Endothelial cell of umbilical vein (primary cell): Measurements from ENCODE around the gene RAD51B. TPM values are rescaled to one million over a fixed set of nuclear protein-coding genes. Genes with fewer than 3 reads are reported as not detected.

Experiments
- BruUV-seq: library from RNA; stranded (reverse); fragments of 400-500 nt; replicated peaks from 2 replicates; lab custom pipeline; 2021; lab: Mats Ljungman, UMichigan
- CTCF ChIA-PET: fragments of 300-600, 350-600 bp; sonication (Branson Sonifier 250); formaldehyde crosslinking; loops from one replicate; lab custom pipeline; 2021; ENCODE audit warnings: antibody characterized with exemption, inconsistent platforms; lab: Charles Lee
- POLR2A ChIA-PET: fragments of 300-600, 350-600 bp; sonication (Branson Sonifier 250); formaldehyde crosslinking; loops from one replicate; lab custom pipeline; 2021; ENCODE audit warnings: antibody characterized with exemption, inconsistent platforms; lab: Charles Lee
- DNase-seq: peaks from one replicate; pipeline ENCODE4 v3.0.0-alpha.2; 2011; ENCODE audit warnings: low read depth, low spot score
- FAIRE-seq: peaks from 2 replicates; lab custom pipeline; 2011; peaks lifted over from hg19 to GRCh38; lab: Jason Lieb, UNC
- H2AFZ ChIP-seq: 2 replicates; pipeline ENCODE4 v1.6.0; 2012; ENCODE audit warnings: low read depth, low read length, control low read depth, inconsistent platforms
- H3K27ac ChIP-seq: 2 replicates; pipeline ENCODE4 v1.5.1; 2011; ENCODE audit warnings: low read depth, mild to moderate bottlenecking, control low read depth, low read length, moderate library complexity; ENCODE audit not compliant: insufficient read depth
- H3K27me3 ChIP-seq, 2 experiments: 2 replicates each; pipeline versions ENCODE4 v1.6.0 to v1.6.1; 2011; ENCODE audit warnings: low read length in 2 of 2, mixed read lengths in 1 of 2; ENCODE audit not compliant: control insufficient read depth in 2 of 2, insufficient read depth in 2 of 2
- H3K36me3 ChIP-seq, 2 experiments: 2 replicates in 1 of 2; 3 replicates in 1 of 2; pipeline ENCODE4 v1.5.1; 2011; ENCODE audit warnings: low read length in 2 of 2, mild to moderate bottlenecking in 1 of 2, moderate library complexity in 1 of 2; ENCODE audit not compliant: control insufficient read depth in 2 of 2, insufficient read depth in 2 of 2; ENCODE audit errors: extremely low read depth in 1 of 2
- H3K4me1 ChIP-seq: 3 replicates; pipeline ENCODE4 v1.5.1; 2011; ENCODE audit warnings: mild to moderate bottlenecking, low read length; ENCODE audit not compliant: control insufficient read depth, insufficient read depth; ENCODE audit errors: extremely low read depth
- H3K4me2 ChIP-seq: 2 replicates; pipeline ENCODE4 v1.6.1; 2011; ENCODE audit warnings: low read length, control low read depth, mixed read lengths; ENCODE audit not compliant: insufficient read depth
- H3K4me3 ChIP-seq, 3 experiments: fragments of 200-600 bp in 1 of 3; sonication (generic), shearing (Covaris generic) in 1 of 3; replicated peaks in 1 of 3; 2 replicates each; pipeline ENCODE4 v1.5.1; 2011 to 2016; ENCODE audit warnings: control low read depth in 3 of 3, low read length in 3 of 3, mild to moderate bottlenecking in 2 of 3, inconsistent platforms in 1 of 3, low read depth in 1 of 3, moderate library complexity in 1 of 3; ENCODE audit not compliant: insufficient read depth in 1 of 3
- H3K79me2 ChIP-seq: 2 replicates; pipeline ENCODE4 v1.6.0; 2012; ENCODE audit warnings: low read length, inconsistent platforms; ENCODE audit not compliant: control insufficient read depth, insufficient read depth
- H3K9ac ChIP-seq: replicated peaks from 2 replicates; pipeline ENCODE3; 2011; ENCODE audit warnings: low read length, control low read depth; ENCODE audit not compliant: insufficient read depth; ENCODE audit errors: extremely low read depth
- H3K9me1 ChIP-seq: replicated peaks from 3 replicates; pipeline ENCODE4 v1.6.0; 2011; ENCODE audit warnings: mild to moderate bottlenecking, low read length; ENCODE audit not compliant: control insufficient read depth, insufficient read depth; ENCODE audit errors: extremely low read depth
- H3K9me3 ChIP-seq: replicated peaks from 2 replicates; pipeline ENCODE4 v1.5.1; 2012; ENCODE audit warnings: low read length, inconsistent platforms; ENCODE audit not compliant: control insufficient read depth, insufficient read depth
- H4K20me1 ChIP-seq: replicated peaks from 2 replicates; pipeline ENCODE3; 2011; ENCODE audit warnings: mild to moderate bottlenecking, low read length; ENCODE audit not compliant: control insufficient read depth, insufficient read depth; ENCODE audit errors: extremely low read depth
- CTCF ChIP-seq, 2 donors: IDR thresholded peaks; 1 replicate in 1 of 2; 2 replicates in 1 of 2; pipeline ENCODE4 v1.5.1; 2011; ENCODE audit warnings: low read length in 2 of 2, mild to moderate bottlenecking in 2 of 2, moderate library complexity in 2 of 2, control low read depth in 1 of 2, inconsistent platforms in 1 of 2, low read depth in 1 of 2; ENCODE audit not compliant: insufficient read depth in 1 of 2; ENCODE audit errors: extremely low read depth in 1 of 2
- EZH2 ChIP-seq: IDR thresholded peaks from 2 replicates; pipeline ENCODE4 v1.6.1; 2012; ENCODE audit warnings: borderline replicate concordance, low read depth, mild to moderate bottlenecking, moderate library complexity, low read length, inconsistent platforms; ENCODE audit not compliant: severe bottlenecking
- FOS ChIP-seq: IDR thresholded peaks from 2 replicates; pipeline ENCODE4 v1.6.1; 2011; ENCODE audit warnings: mild to moderate bottlenecking, low read length, moderate library complexity, borderline replicate concordance; ENCODE audit not compliant: insufficient read depth
- GATA2 ChIP-seq: IDR thresholded peaks from 2 replicates; pipeline ENCODE4 v1.7.0; 2011; ENCODE audit warnings: low read depth, mild to moderate bottlenecking, moderate library complexity, mixed read lengths, low read length; ENCODE audit not compliant: insufficient read length, insufficient read depth
- JUN ChIP-seq: IDR thresholded peaks from 2 replicates; pipeline ENCODE4 v1.6.1; 2011; ENCODE audit warnings: borderline replicate concordance, low read depth; ENCODE audit not compliant: insufficient read length, insufficient read depth
- MAX ChIP-seq: IDR thresholded peaks from 2 replicates; pipeline ENCODE4 v1.6.1; 2011; ENCODE audit not compliant: insufficient read depth, insufficient read length
- POLR2AphosphoS5 ChIP-seq: IDR thresholded peaks from 2 replicates; pipeline ENCODE4 v1.6.1; 2012; ENCODE audit warnings: low read depth, mild to moderate bottlenecking, control low read depth, low read length, moderate library complexity; ENCODE audit not compliant: insufficient read depth
- dilution Hi-C: fragments of 300-500 bp; cut with MboI; formaldehyde crosslinking; loops from one replicate; pipeline ENCODE4 v1.15.0; 2019; ENCODE audit warnings: low sequenced_read_pairs; ENCODE audit not compliant: extremely low pct_ligation_motif_present
- intact Hi-C: fragments of 100-400 bp; cut with micrococcal nuclease; formaldehyde crosslinking; loops from one replicate; pipeline ENCODE4 v1.10.0; 2022
- polyA plus RNA-seq, 4 experiments: library from polyadenylated mRNA; depleted of rRNA in 3 of 4; stranded (reverse) in 3 of 4; unstranded in 1 of 4; fragments of >200 nt; gene quantifications; 2 replicates each; pipeline versions ENCODE4 v1.2.1 to v1.2.3, GENCODE V29; 2011 to 2012; ENCODE audit warnings: missing spikeins in 1 of 4
- total RNA-seq: library from RNA; stranded (reverse); gene quantifications from 2 replicates; pipeline ENCODE4 v1.2.3, GENCODE V29; 2021

Gene RAD51B
- total and polyA plus RNA-seq, 2 donors (not counting 3 experiments of a cell fraction or from before 2014, with no cell fraction given) = 3.9 to 19.0 TPM

GRCh38 chr14:68397822-68398221, 578.2 kb downstream of the RAD51B start:
- Histone ChIP-seq H3K9me3 (no peaks in the 10 kb centered on the region), H3K4me3 (no peak overlapping the region), H3K4me2 (no peak overlapping the region), H3K9ac (no peak overlapping the region), H3K79me2 (no peaks in the 10 kb centered on the region), H3K9me1 (no peaks in the 10 kb centered on the region), H3K27me3 (no peaks in the 10 kb centered on the region), H3K4me1 (peaks cover 2% of the 10 kb centered on the region), H4K20me1 (no peaks in the 10 kb centered on the region), H3K27ac (no peak overlapping the region), H3K36me3 (no peaks in the 10 kb centered on the region), H2AFZ (peak overlapping the region; percentile 12)
- FAIRE-seq = peak; percentile 59
- intact Hi-C loops = no loop called here
- dilution Hi-C loops = no loop called here
- BruUV-seq = no TSS peak
- peak; percentile 91 for DNase-seq
- CTCF ChIA-PET = interaction anchor here (1.2 kb wide), 1 partner anchor 100 kb away, joined by 3 read pairs; no protein-coding TSS in a partner anchor
- TF ChIP-seq GATA2 (peak; percentile 18), MAX (no peak)
- POLR2A ChIA-PET = no interaction called here

GRCh38 chr14:68398370-68398769, 578.8 kb downstream of the RAD51B start:
- Histone ChIP-seq H3K79me2 (no peaks in the 10 kb centered on the region), H3K4me2 (no peak overlapping the region), H3K27ac (no peak overlapping the region), H3K9me1 (no peaks in the 10 kb centered on the region), H3K4me1 (peaks cover 6% of the 10 kb centered on the region), H2AFZ (no peak overlapping the region), H3K4me3 (no peak overlapping the region), H3K36me3 (no peaks in the 10 kb centered on the region), H4K20me1 (no peaks in the 10 kb centered on the region), H3K9ac (no peak overlapping the region), H3K27me3 (no peaks in the 10 kb centered on the region), H3K9me3 (no peaks in the 10 kb centered on the region)
- no peak for FAIRE-seq
- dilution Hi-C loops = no loop called here
- TF ChIP-seq FOS (no peak), MAX (no peak), GATA2 (no peak), JUN (no peak), POLR2AphosphoS5 (no peak), CTCF (IDR thresholded peaks at IDR 0.05; ENCODE audit: extremely low read depth in 1 of 2, insufficient read depth in 1 of 2, low read depth in 1 of 2, low read length in 2 of 2) (no peak), EZH2 (no peak)
- ChIA-PET POLR2A (no interaction called here), CTCF (no interaction called here)
- intact Hi-C loops = no loop called here
- BruUV-seq = no TSS peak
- no peak for DNase-seq
